Activated CD8-positive, alpha-beta T cell treated with anti-CD3 and anti-CD28 coated beads, Interleukin-2, amount 10 ng/mL, durations not matched to agents 7 days and 5 days (primary cell): Measurements from ENCODE around the gene C1orf94. TPM values are rescaled to one million over a fixed set of nuclear protein-coding genes. Genes with fewer than 3 reads are reported as not detected.

Experiments
- ATAC-seq: fragments of 150-1000 bp; cut with Tn5 transposase; one replicate; pipeline ENCODE4 v1.10.0; 2021; ENCODE audit warnings: moderate library complexity
- CTCF ChIA-PET: fragments of 350-600 bp; sonication (Branson Sonifier 250); formaldehyde crosslinking; loops from one replicate; lab custom pipeline; 2021; ENCODE audit warnings: antibody characterized with exemption; lab: Charles Lee
- POLR2A ChIA-PET: fragments of 350-600 bp; sonication (Branson Sonifier 250); formaldehyde crosslinking; loops from one replicate; lab custom pipeline; 2021; ENCODE audit warnings: antibody characterized with exemption; lab: Charles Lee
- DNase-seq: peaks from one replicate; pipeline ENCODE4 v3.0.0-alpha.2; 2020
- H3K27ac Mint-ChIP-seq: one replicate; pipeline ENCODE4 v1.8.0; 2021; ENCODE audit warnings: mild to moderate bottlenecking, mixed read lengths
- H3K27me3 Mint-ChIP-seq: one replicate; pipeline ENCODE4 v1.8.0; 2021; ENCODE audit warnings: low read depth, mixed read lengths
- H3K36me3 Mint-ChIP-seq: one replicate; pipeline ENCODE4 v1.8.0; 2021; ENCODE audit warnings: low read depth, mixed read lengths
- H3K4me1 Mint-ChIP-seq: one replicate; pipeline ENCODE4 v1.8.0; 2021; ENCODE audit warnings: low read depth, mixed read lengths
- H3K4me3 Mint-ChIP-seq: one replicate; pipeline ENCODE4 v1.8.0; 2021; ENCODE audit warnings: mild to moderate bottlenecking, mixed read lengths
- H3K9me3 Mint-ChIP-seq: one replicate; pipeline ENCODE4 v1.8.0; 2022; ENCODE audit warnings: mixed read lengths; ENCODE audit not compliant: insufficient read depth
- total RNA-seq, 2 experiments: library from RNA; stranded (reverse); gene quantifications; one replicate each; pipeline ENCODE4 v1.2.3, GENCODE V29; 2021

Gene C1orf94, protein sequence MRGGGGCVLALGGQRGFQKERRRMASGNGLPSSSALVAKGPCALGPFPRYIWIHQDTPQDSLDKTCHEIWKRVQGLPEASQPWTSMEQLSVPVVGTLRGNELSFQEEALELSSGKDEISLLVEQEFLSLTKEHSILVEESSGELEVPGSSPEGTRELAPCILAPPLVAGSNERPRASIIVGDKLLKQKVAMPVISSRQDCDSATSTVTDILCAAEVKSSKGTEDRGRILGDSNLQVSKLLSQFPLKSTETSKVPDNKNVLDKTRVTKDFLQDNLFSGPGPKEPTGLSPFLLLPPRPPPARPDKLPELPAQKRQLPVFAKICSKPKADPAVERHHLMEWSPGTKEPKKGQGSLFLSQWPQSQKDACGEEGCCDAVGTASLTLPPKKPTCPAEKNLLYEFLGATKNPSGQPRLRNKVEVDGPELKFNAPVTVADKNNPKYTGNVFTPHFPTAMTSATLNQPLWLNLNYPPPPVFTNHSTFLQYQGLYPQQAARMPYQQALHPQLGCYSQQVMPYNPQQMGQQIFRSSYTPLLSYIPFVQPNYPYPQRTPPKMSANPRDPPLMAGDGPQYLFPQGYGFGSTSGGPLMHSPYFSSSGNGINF
- not detected for total RNA-seq

DNA sequence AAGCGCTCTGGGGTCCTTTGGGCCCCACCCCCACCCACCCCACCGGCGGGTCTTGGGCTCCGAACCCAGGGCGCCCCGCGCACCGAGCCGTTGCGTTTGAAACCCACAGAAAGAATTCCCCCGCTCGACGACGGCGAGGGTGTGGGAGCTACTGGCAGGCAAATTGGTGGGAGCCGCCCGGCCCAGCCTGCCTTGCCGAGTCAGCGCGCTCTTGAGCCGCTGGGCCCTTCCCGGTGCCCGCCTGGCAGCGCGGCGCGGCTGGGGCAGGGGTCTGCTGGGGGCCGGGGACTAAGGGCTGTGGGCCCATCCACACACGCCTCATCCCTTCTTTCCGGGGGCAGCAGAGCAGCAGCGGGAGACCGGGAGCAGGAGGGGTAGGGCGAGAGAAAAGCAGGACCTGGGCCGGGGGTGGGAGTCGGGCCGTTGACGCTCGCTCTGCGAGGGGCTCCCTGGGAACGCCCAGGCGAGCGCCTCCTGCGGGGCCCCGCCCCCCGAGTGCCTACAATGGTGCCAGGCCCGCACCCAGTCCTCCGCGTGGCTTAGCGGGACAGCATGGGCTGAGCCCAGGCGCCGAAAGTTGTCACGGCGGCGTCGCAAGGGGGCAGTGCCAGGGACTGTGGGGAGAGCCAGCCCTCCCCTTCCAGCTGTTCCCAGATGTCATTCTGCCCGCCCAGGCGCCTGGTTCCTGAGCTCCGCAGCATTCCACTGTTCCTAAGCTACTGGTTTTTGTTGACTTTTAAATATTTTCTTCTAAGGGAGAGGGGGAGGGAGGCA is at the start of gene C1orf94:
Gene C1orf94, plus strand, starts transcription at position 78 of the 774 bp plus-strand sequence. CDS start 883 bp downstream, outside the sequence.
- POLR2A ChIA-PET = no interaction called here
- H3K9me3 Mint-ChIP-seq = no peaks in the 10 kb centered on the region
- H3K27ac Mint-ChIP-seq = no peak within 1 kb of the TSS
- peaks cover 21% of the 10 kb centered on the region for H3K27me3 Mint-ChIP-seq
- DNase-seq (no peak), ATAC-seq (no peak)
- CTCF ChIA-PET = no interaction called here
- H3K4me3 Mint-ChIP-seq = no peak within 1 kb of the TSS
- H3K36me3 Mint-ChIP-seq = no peaks in the 10 kb centered on the region
- H3K4me1 Mint-ChIP-seq = no peaks in the 10 kb centered on the region

DNA sequence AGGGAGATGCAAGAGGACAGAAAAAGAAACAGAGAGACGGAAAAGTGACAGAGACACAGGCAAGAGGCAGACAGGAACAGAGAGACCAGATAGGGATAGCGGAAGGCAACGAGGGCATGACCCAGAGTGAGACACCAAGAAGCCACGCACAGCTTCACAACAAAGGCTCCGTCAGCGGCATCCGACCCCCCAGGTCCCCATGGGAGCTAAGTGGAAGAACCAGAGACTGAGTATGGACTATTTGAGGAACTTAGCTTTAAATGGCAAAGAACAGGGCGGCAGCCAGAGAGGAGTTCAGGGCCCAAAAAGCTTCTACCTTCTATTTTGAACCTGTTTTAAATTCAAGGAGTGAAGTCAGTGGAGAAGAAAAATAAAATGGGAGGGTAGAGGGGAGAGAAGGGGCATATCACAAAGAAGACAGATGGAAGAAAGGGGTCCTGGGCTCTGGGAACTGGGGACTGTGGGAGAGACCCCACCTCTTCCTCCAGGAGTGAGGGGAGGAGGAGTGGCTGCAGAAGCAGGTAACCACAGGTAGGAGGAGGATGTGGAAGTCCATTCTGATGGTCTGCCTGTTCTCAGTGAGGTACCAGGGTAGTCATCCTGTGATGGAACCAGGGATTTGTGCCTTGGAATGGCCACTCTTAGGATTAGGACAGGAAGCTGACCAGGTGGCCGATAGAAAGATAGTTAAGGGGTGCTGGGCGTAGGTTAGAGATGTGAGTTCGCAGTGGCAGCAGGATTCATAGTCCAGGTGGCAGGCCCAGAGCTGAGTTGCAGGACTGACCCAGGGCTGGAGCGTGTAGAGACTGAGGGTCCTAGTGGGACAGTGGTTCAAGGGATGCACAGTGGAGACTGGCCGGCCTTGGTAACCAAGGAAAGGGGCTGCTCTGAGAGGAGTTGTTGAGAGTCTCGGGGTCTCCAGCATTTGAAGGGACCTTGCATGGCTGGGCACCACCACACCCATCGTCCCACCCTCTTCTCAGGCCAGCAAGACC is 49.4 kb upstream of the C1orf94 start:
- DNase-seq (no peak), ATAC-seq (no peak)
- no peak overlapping the region for H3K4me3 Mint-ChIP-seq
- H3K27me3 Mint-ChIP-seq = no peaks in the 10 kb centered on the region
- H3K27ac Mint-ChIP-seq = no peak overlapping the region
- H3K4me1 Mint-ChIP-seq = no peaks in the 10 kb centered on the region
- H3K36me3 Mint-ChIP-seq = no peaks in the 10 kb centered on the region
- POLR2A ChIA-PET = no interaction called here
- CTCF ChIA-PET = no interaction called here
- H3K9me3 Mint-ChIP-seq = no peaks in the 10 kb centered on the region

DNA sequence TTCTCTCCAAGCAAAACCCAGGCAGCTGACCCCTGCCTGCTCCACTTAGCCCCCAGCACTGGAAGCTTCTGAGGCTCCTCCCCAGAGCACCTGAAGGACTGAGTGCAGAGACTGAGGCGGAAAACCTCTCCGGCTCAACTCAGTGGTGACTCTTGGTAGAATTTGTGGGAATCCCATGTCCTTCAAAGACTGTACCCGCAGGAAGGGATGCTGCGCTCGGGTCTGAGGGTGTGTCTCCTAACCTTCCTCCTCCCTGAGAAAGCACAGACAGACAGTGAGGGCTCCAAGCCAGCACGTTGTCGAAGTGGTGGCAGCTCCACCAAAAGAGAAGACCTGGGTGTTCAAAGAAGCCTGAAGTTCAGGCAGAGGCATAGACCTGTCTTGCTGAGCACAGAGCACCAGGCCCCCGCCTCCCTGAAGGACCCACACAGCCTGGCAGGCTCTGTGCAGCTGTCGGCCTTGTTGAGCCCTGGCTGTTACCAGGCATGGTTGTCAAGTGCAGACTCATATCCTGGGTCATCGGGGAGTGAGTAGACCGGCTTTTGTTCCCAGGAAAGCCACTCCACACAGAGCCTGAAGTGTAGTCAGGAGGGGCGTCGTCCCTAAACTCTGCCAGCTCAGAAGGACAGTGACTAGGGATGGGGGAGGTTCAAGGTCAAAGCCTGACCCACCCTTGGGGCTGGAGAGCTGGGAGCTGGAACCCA is 48.4 kb upstream of the C1orf94 start:
- CTCF ChIA-PET = no interaction called here
- Mint-ChIP-seq H3K4me1 (no peaks in the 10 kb centered on the region), H3K9me3 (no peaks in the 10 kb centered on the region), H3K36me3 (no peaks in the 10 kb centered on the region), H3K27ac (no peak overlapping the region), H3K27me3 (no peaks in the 10 kb centered on the region), H3K4me3 (no peak overlapping the region)
- DNase-seq (no peak), ATAC-seq (no peak)
- POLR2A ChIA-PET = no interaction called here

DNA sequence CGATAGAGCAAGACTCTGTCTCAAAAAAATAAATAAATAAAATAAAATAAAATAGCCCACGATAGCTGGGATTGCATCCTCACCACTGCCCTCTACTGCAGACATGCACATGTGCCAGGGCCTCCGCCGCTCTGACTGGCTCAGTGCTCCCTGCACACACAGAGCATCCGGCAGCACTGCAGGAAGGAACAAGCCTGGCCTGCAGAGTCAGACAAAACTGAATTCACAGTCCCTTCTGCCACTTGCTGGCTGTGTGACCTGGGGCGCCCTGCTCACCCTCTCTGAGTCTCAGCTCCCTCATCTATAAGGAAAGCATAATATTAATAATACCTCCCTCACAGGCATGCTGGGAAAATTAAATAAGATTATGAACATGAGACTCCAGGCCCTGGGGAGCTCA is 47.1 kb upstream of the C1orf94 start:
- Mint-ChIP-seq H3K27ac (no peak overlapping the region), H3K9me3 (no peaks in the 10 kb centered on the region), H3K4me1 (no peaks in the 10 kb centered on the region), H3K27me3 (no peaks in the 10 kb centered on the region), H3K4me3 (no peak overlapping the region), H3K36me3 (no peaks in the 10 kb centered on the region)
- CTCF ChIA-PET = no interaction called here
- POLR2A ChIA-PET = no interaction called here
- ATAC-seq (no peak), DNase-seq (no peak)

DNA sequence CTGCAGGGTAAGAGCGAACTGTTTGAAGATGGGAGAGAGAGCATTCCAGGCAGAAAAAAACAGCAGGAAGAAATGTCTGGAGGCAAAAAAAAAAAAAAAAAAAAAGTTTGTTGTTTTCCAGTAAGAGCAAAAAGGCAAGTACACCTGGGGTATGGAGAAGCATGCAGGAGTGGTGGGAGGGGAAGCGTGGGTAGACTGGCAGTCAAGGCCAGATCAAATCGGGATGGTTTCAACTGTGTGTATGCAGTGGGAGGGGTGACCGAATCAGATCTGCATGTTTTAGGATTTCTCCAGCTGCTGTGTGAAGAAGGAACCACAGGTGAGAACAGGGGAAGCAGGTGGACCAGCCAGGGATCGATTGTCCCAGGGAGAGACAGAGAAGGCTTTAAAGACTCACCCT is 46.4 kb upstream of the C1orf94 start:
- no peak overlapping the region for H3K27ac Mint-ChIP-seq
- H3K4me1 Mint-ChIP-seq = no peaks in the 10 kb centered on the region
- no peak for ATAC-seq
- no peaks in the 10 kb centered on the region for H3K27me3 Mint-ChIP-seq
- H3K9me3 Mint-ChIP-seq = no peaks in the 10 kb centered on the region
- ChIA-PET CTCF (no interaction called here), POLR2A (no interaction called here)
- no peak for DNase-seq
- no peaks in the 10 kb centered on the region for H3K36me3 Mint-ChIP-seq
- H3K4me3 Mint-ChIP-seq = no peak overlapping the region

DNA sequence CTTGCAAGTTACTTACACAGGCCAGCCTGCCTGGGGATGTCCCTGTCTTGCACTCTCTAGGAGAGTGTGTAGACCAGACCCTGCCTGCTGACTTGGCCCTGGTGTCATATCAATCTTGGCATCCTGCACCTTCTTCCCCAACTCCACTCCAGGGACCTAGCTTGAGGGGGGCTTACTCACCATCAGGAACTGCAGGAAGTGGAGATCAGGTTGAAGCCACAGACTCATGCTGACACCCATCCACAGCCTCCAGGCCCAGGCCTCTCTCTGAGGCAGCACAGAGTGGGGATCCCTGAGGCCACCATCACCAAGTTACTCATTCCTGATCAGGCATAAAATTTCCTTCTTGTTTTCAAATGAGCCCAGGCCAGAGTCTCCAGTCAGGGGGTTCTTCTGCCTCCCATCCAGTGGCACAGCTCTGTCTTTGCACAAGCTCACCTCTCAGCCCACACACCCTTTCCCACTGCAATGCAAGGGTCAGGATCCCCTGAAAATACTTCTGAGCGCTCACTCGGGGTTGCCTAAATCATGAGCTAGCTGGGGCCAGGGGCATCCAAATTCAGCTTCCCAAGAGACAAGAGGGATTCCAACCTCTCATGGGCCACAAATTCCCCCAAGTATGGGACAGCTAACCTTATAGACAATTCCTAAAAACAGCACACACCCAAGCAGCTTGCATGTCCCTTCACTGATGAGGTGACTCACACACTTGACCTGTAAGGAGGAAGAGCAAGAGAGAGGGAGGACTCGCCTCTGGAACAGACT is 45.1 kb upstream of the C1orf94 start:
- H3K27me3 Mint-ChIP-seq = no peaks in the 10 kb centered on the region
- no peak overlapping the region for H3K27ac Mint-ChIP-seq
- ATAC-seq = no peak
- no peak overlapping the region for H3K4me3 Mint-ChIP-seq
- H3K4me1 Mint-ChIP-seq = no peaks in the 10 kb centered on the region
- no peaks in the 10 kb centered on the region for H3K9me3 Mint-ChIP-seq
- H3K36me3 Mint-ChIP-seq = no peaks in the 10 kb centered on the region
- DNase-seq = no peak
- POLR2A ChIA-PET = no interaction called here
- CTCF ChIA-PET = no interaction called here

DNA sequence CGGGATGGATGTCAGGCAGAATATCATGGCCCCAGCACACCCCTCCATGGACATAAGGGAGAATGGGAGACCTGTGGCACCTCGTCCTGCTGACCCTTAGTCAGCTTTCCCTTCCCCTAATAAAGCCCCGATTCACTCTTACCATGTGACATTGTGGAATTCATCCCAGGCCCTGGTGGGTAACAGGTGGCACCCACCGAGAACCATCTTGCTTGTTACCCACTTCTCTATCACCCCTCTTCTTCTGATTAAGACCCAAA is 44.6 kb upstream of the C1orf94 start:
- no peaks in the 10 kb centered on the region for H3K4me1 Mint-ChIP-seq
- ChIA-PET CTCF (no interaction called here), POLR2A (no interaction called here)
- ATAC-seq (no peak), DNase-seq (no peak)
- no peaks in the 10 kb centered on the region for H3K9me3 Mint-ChIP-seq
- no peak overlapping the region for H3K4me3 Mint-ChIP-seq
- no peaks in the 10 kb centered on the region for H3K36me3 Mint-ChIP-seq
- H3K27me3 Mint-ChIP-seq = peaks cover 5% of the 10 kb centered on the region
- no peak overlapping the region for H3K27ac Mint-ChIP-seq

DNA sequence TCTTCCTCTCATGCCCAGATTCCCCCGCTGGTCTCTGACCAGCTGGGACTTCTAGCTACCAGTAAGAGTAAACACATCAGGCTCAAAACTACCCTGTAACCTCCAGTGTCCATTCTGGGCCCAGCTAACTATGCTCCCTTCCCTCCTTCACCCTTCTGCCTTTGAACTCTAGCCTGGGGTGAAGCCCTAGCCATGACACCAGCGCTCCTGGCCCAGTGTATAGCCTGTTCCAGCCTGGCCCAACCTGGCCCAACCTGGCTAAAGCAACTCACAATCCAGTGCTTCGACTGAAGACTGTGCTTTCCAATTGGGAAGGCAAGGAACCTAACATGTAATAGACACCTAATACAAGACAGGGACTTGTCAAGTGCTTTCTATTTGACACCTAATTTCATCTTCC is 39.3 kb upstream of the C1orf94 start:
- Mint-ChIP-seq H3K27me3 (peaks cover 5% of the 10 kb centered on the region), H3K4me3 (no peak overlapping the region)
- POLR2A ChIA-PET = no interaction called here

DNA sequence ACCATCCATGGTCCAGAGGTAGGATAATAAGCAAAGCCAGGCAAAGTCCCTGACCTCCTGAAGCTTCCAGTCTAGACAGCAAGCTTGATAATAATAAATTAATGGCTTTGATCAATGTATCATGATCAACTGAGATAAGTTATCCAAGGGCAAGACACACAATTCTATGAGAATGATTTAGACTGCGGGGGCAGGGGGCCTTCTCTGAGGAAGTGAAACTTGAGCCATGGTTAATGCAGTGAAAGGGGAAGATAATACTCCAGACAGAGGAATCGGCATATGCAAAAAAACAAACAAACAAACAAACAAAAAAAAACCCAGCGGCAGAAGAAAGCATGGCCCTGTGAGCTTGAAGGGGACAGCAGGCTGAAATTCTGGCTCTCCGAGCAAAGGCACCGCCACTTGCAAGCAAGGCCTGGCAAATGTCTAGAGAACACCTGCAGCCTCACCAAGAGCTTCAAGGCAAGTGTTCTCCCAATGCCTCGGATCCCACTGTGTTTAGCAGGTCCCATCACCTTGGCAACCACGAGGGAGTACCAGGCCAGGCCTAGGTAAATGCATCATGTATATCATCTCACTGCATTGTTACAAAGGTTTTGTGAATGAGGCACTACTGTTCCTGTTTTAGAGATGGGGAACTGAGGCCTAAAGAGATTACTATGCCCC is 36.6 kb upstream of the C1orf94 start:
- DNase-seq (no peak), ATAC-seq (no peak)
- Mint-ChIP-seq H3K36me3 (no peaks in the 10 kb centered on the region), H3K9me3 (no peaks in the 10 kb centered on the region), H3K27me3 (peaks cover 5% of the 10 kb centered on the region), H3K4me1 (no peaks in the 10 kb centered on the region), H3K27ac (no peak overlapping the region), H3K4me3 (no peak overlapping the region)
- POLR2A ChIA-PET = no interaction called here
- CTCF ChIA-PET = no interaction called here

More for the DNA sequence above, 39.3 kb upstream of the C1orf94 start:
- no peaks in the 10 kb centered on the region for H3K36me3 Mint-ChIP-seq
- CTCF ChIA-PET = no interaction called here
- ATAC-seq (no peak), DNase-seq (no peak)
- H3K4me1 Mint-ChIP-seq = no peaks in the 10 kb centered on the region
- no peaks in the 10 kb centered on the region for H3K9me3 Mint-ChIP-seq
- no peak overlapping the region for H3K27ac Mint-ChIP-seq

DNA sequence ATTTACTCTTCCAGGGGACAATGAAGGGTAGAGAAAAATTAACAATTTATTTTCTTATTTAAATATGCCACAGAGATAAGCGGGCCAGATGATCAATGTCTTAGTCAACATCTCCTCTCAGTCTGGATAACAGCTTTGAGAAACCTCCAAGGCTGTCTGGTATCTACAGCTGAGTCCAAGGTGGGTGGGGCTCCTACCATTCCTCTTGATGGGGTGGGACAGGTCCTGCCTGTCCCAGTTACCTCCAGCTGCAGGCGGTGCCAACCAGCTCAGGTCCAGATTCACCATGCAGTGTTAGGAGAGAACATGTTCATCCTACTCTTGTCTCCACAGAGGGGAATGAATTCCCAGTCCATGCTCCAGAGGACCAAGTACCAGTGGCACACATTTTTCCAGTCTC is 32.7 kb upstream of the C1orf94 start:
- Mint-ChIP-seq H3K9me3 (no peaks in the 10 kb centered on the region), H3K27ac (no peak overlapping the region), H3K36me3 (no peaks in the 10 kb centered on the region), H3K4me1 (no peaks in the 10 kb centered on the region), H3K27me3 (no peaks in the 10 kb centered on the region), H3K4me3 (no peak overlapping the region)
- ChIA-PET CTCF (no interaction called here), POLR2A (no interaction called here)
- ATAC-seq = no peak
- no peak for DNase-seq
